ENCODE measurements around the gene WIPI1. TPM values are rescaled to one million over a fixed set of nuclear protein-coding genes. Genes with fewer than 3 reads are reported as not detected.
"Not testable (repeated sequence)": the region's sequence is repeated elsewhere in the genome, so short reads cannot be mapped to it uniquely, and the experiment has no call there.

WIPI1 gene
- total RNA-seq, 2 experiments from 2014 or later, result 45.5 to 47.7 TPM

- DNase-seq (peak; percentile 84), ATAC-seq (peak; percentile 92)
- H3K4me3 Mint-ChIP-seq, result peak overlapping the region; percentile 89
- H3K27ac Mint-ChIP-seq, result peak overlapping the region; percentile 87
- not testable (repeated sequence) for H3K9me3 Mint-ChIP-seq (ENCODE audit: low read depth); H3K27me3 Mint-ChIP-seq
- H3K4me1 Mint-ChIP-seq, result peaks cover 19% of the 10 kb centered on the region
- H3K36me3 Mint-ChIP-seq, result peaks cover 38% of the 10 kb centered on the region
- CTCF ChIA-PET, result interaction anchor here (1.1 to 2.8 kb wide), 6 partner anchors 13 to 122 kb away, joined by 3 to 9 read pairs (median 5); no protein-coding TSS in a partner anchor
Measured at GRCh38 chr17:68413597-68414560, 43.4 kb downstream of the WIPI1 start.

- not testable (repeated sequence) for H3K4me1 Mint-ChIP-seq, H3K4me3 Mint-ChIP-seq, DNase-seq, H3K27me3 Mint-ChIP-seq, H3K27ac Mint-ChIP-seq, ATAC-seq
- Mint-ChIP-seq H3K36me3 (peaks cover 44% of the 10 kb centered on the region), H3K9me3 (ENCODE audit: low read depth) (peaks cover 18% of the 10 kb centered on the region)
- CTCF ChIA-PET, result interaction anchor here (1.3 to 1.9 kb wide), 2 partner anchors 9 to 143 kb away, joined by 4 to 6 read pairs; no protein-coding TSS in a partner anchor
Measured at GRCh38 chr17:68407656-68408055, 49.6 kb downstream of the WIPI1 start.

GRCh38 chr17:68403837-68404236 lies 53.5 kb downstream of the WIPI1 start:
- not testable (repeated sequence) for DNase-seq, H3K27me3 Mint-ChIP-seq, H3K27ac Mint-ChIP-seq, H3K4me3 Mint-ChIP-seq, ATAC-seq
- CTCF ChIA-PET, result interaction anchor here (0.7 kb wide), 1 partner anchor 120 kb away, joined by 3 read pairs; no protein-coding TSS in a partner anchor
- Mint-ChIP-seq H3K4me1 (peaks cover 23% of the 10 kb centered on the region), H3K9me3 (ENCODE audit: low read depth) (peaks cover 18% of the 10 kb centered on the region), H3K36me3 (peaks cover 40% of the 10 kb centered on the region)

GRCh38 chr17:68403122-68403521 lies 54.2 kb downstream of the WIPI1 start:
- Mint-ChIP-seq H3K27ac (no peak overlapping the region), H3K9me3 (ENCODE audit: low read depth) (peaks cover 18% of the 10 kb centered on the region), H3K27me3 (no peaks in the 10 kb centered on the region), H3K36me3 (peaks cover 40% of the 10 kb centered on the region), H3K4me1 (peaks cover 28% of the 10 kb centered on the region), H3K4me3 (no peak overlapping the region)
- no peak for ATAC-seq
- CTCF ChIA-PET, result interaction anchor here (0.7 to 0.9 kb wide), 2 partner anchors 59 to 119 kb away, joined by 3 to 4 read pairs; no protein-coding TSS in a partner anchor
- no peak for DNase-seq

GRCh38 chr17:68401288-68401687 lies 56.0 kb downstream of the WIPI1 start:
- Mint-ChIP-seq H3K27me3 (no peaks in the 10 kb centered on the region), H3K36me3 (peaks cover 36% of the 10 kb centered on the region), H3K4me3 (no peak overlapping the region), H3K27ac (no peak overlapping the region), H3K9me3 (ENCODE audit: low read depth) (peaks cover 10% of the 10 kb centered on the region), H3K4me1 (peaks cover 34% of the 10 kb centered on the region)
- ATAC-seq, result no peak
- DNase-seq, result no peak
- CTCF ChIA-PET, result interaction anchor here (1.0 to 3.6 kb wide), 3 partner anchors 13 to 113 kb away, joined by 4 to 29 read pairs (median 5); no protein-coding TSS in a partner anchor

GRCh38 chr17:68400404-68400735 lies 56.9 kb downstream of the WIPI1 start:
- CTCF ChIA-PET, result interaction anchor here (1.5 to 4.6 kb wide), 5 partner anchors 36 to 137 kb away, joined by 4 to 60 read pairs (median 29); partner anchors contain the start of genes ARSG and SLC16A6
- Mint-ChIP-seq H3K27ac (peak overlapping the region; percentile 44), H3K4me3 (no peak overlapping the region), H3K36me3 (peaks cover 38% of the 10 kb centered on the region), H3K27me3 (no peaks in the 10 kb centered on the region), H3K9me3 (ENCODE audit: low read depth) (peaks cover 7% of the 10 kb centered on the region), H3K4me1 (peaks cover 34% of the 10 kb centered on the region)
- DNase-seq (no peak), ATAC-seq (no peak)

GRCh38 chr17:68399638-68400403 lies 57.5 kb downstream of the WIPI1 start:
- Mint-ChIP-seq H3K27ac (peak overlapping the region; percentile 44), H3K4me3 (no peak overlapping the region)

GRCh38 chr17:68398691-68399637 lies 58.3 kb downstream of the WIPI1 start:
- ATAC-seq, result peak; percentile 73

More at GRCh38 chr17:68399638-68400403, 57.5 kb downstream of the WIPI1 start:
- ATAC-seq (peak; percentile 30), DNase-seq (no peak)
- Mint-ChIP-seq H3K27me3 (no peaks in the 10 kb centered on the region), H3K9me3 (ENCODE audit: low read depth) (peaks cover 11% of the 10 kb centered on the region), H3K36me3 (peaks cover 38% of the 10 kb centered on the region), H3K4me1 (peaks cover 34% of the 10 kb centered on the region)
- CTCF ChIA-PET, result interaction anchor here (0.7 to 4.6 kb wide), 40 partner anchors 7 to 363 kb away, joined by 3 to 60 read pairs (median 6); partner anchors contain the start of genes AMZ2, ARSG, SLC16A6 and WIPI1

GRCh38 chr17:68397108-68397536 lies 60.2 kb downstream of the WIPI1 start:
- peak overlapping the region; percentile 70 for H3K27ac Mint-ChIP-seq
- peaks cover 34% of the 10 kb centered on the region for H3K4me1 Mint-ChIP-seq
- CTCF ChIA-PET, result interaction anchor here (0.7 to 4.6 kb wide), 3 partner anchors 15 to 134 kb away, joined by 3 to 60 read pairs (median 3); no protein-coding TSS in a partner anchor
- no peak for DNase-seq
- no peak for ATAC-seq
- H3K9me3 Mint-ChIP-seq (ENCODE audit: low read depth), result peaks cover 6% of the 10 kb centered on the region
- H3K36me3 Mint-ChIP-seq, result peaks cover 36% of the 10 kb centered on the region
- no peak overlapping the region for H3K4me3 Mint-ChIP-seq
- H3K27me3 Mint-ChIP-seq, result no peaks in the 10 kb centered on the region

More at GRCh38 chr17:68398691-68399637, 58.3 kb downstream of the WIPI1 start:
- Mint-ChIP-seq H3K9me3 (ENCODE audit: low read depth) (peaks cover 6% of the 10 kb centered on the region), H3K27me3 (no peaks in the 10 kb centered on the region), H3K36me3 (peaks cover 36% of the 10 kb centered on the region), H3K4me3 (no peak overlapping the region), H3K27ac (peak overlapping the region; percentile 91), H3K4me1 (peaks cover 34% of the 10 kb centered on the region)
- CTCF ChIA-PET, result interaction anchor here (0.7 to 4.6 kb wide), 55 partner anchors 8 to 363 kb away, joined by 3 to 60 read pairs (median 5); partner anchors contain the start of genes AMZ2, ARSG, SLC16A6 and WIPI1
- peak; percentile 73 for DNase-seq

GRCh38 chr17:68396226-68397107 lies 60.8 kb downstream of the WIPI1 start:
- Mint-ChIP-seq H3K4me3 (no peak overlapping the region), H3K27me3 (no peaks in the 10 kb centered on the region), H3K4me1 (peaks cover 34% of the 10 kb centered on the region), H3K36me3 (peaks cover 36% of the 10 kb centered on the region), H3K9me3 (ENCODE audit: low read depth) (peaks cover 6% of the 10 kb centered on the region), H3K27ac (peak overlapping the region; percentile 70)
- no peak for DNase-seq
- CTCF ChIA-PET, result interaction anchor here (1.0 to 4.6 kb wide), 3 partner anchors 40 to 133 kb away, joined by 3 to 60 read pairs (median 3); no protein-coding TSS in a partner anchor
- ATAC-seq, result no peak
